PC-3 (cell line): Measurements from ENCODE around the gene ZFP64. TPM values are rescaled to one million over a fixed set of nuclear protein-coding genes. Genes with fewer than 3 reads are reported as not detected.

ENCODE experiments used
- ATAC-seq: fragments of 200-7000 bp; cut with Tn5 transposase; 2 replicates; pipeline ENCODE4 v1.9.1; 2020; ENCODE audit warnings: mild to moderate bottlenecking, moderate library complexity
- BruUV-seq: library from RNA; stranded (reverse); fragments of 400-500 nt; replicated peaks from 2 replicates; lab custom pipeline; 2021; lab: Mats Ljungman, UMichigan
- CTCF ChIA-PET: fragments of 300-600 bp; sonication (Branson Sonifier 250); formaldehyde crosslinking; loops from one replicate; lab custom pipeline; 2022; ENCODE audit warnings: antibody characterized with exemption; lab: Charles Lee
- POLR2A ChIA-PET: fragments of 300-600 bp; sonication (Branson Sonifier 250); formaldehyde crosslinking; loops from one replicate; lab custom pipeline; 2022; ENCODE audit warnings: antibody characterized with exemption; ENCODE audit not compliant: unreplicated experiment; lab: Charles Lee
- DNase-seq: peaks from one replicate; pipeline ENCODE4 v3.0.0-alpha.2; 2015
- H2AFZ ChIP-seq: fragments of 300-600 bp; sonication (generic); 2 replicates; pipeline ENCODE4 v1.6.0; 2016; ENCODE audit warnings: antibody characterized with exemption, low read length
- H3F3A ChIP-seq: fragments of 300-600 bp; sonication (generic); one replicate; pipeline ENCODE4 v1.6.0; 2017; ENCODE audit warnings: antibody characterized with exemption, low read length, control low read depth, mild to moderate bottlenecking; ENCODE audit not compliant: unreplicated experiment
- H3K27ac ChIP-seq: fragments of 300-600 bp; sonication (generic); 2 replicates; pipeline ENCODE4 v1.5.1; 2016; ENCODE audit warnings: mild to moderate bottlenecking, low read length
- H3K27me3 ChIP-seq: fragments of 300-600 bp; sonication (generic); 2 replicates; pipeline ENCODE4 v1.6.1; 2016; ENCODE audit warnings: low read length, mixed read lengths
- H3K36me3 ChIP-seq: fragments of 300-600 bp; sonication (generic); 2 replicates; pipeline ENCODE4 v1.6.1; 2016; ENCODE audit warnings: low read depth, mixed run types, low read length, mixed read lengths
- H3K4me1 ChIP-seq: fragments of 300-600 bp; sonication (generic); 2 replicates; pipeline ENCODE4 v1.5.1; 2016; ENCODE audit warnings: low read length; ENCODE audit not compliant: insufficient read depth
- H3K4me2 ChIP-seq: fragments of 300-600 bp; sonication (generic); 2 replicates; pipeline ENCODE4 v1.6.0; 2016; ENCODE audit warnings: low read length
- H3K4me3 ChIP-seq: fragments of 300-600 bp; sonication (generic); 2 replicates; pipeline ENCODE4 v1.5.1; 2016; ENCODE audit warnings: mild to moderate bottlenecking, low read length, mixed read lengths
- H3K79me2 ChIP-seq: fragments of 300-600 bp; sonication (generic); 2 replicates; pipeline ENCODE4 v1.6.1; 2017; ENCODE audit warnings: low read length, mixed read lengths
- H3K9ac ChIP-seq: fragments of 300-600 bp; sonication (generic); 2 replicates; pipeline ENCODE4 v1.6.0; 2016; ENCODE audit warnings: mild to moderate bottlenecking, low read length
- H3K9me2 ChIP-seq: fragments of 300-600 bp; sonication (generic); replicated peaks from 2 replicates; pipeline ENCODE4 v1.6.1; 2016; ENCODE audit warnings: mixed run types, low read length, mixed read lengths
- H3K9me3 ChIP-seq: fragments of 300-600 bp; sonication (generic); 2 replicates; pipeline ENCODE4 v1.6.1; 2016; ENCODE audit warnings: low read length, mixed read lengths
- H4K20me1 ChIP-seq: fragments of 300-600 bp; sonication (generic); 2 replicates; pipeline ENCODE4 v1.6.1; 2016; ENCODE audit warnings: low read length, mixed read lengths
- EZH2 ChIP-seq: fragments of 300-600 bp; sonication (generic); IDR thresholded peaks from one replicate; pipeline ENCODE4 v1.6.1; 2017; ENCODE audit warnings: antibody characterized with exemption, mild to moderate bottlenecking, low read length; ENCODE audit not compliant: unreplicated experiment
- EZH2phosphoT487 ChIP-seq: fragments of 300-600 bp; sonication (generic); IDR thresholded peaks from 2 replicates; pipeline ENCODE4 v1.6.1; 2018; ENCODE audit warnings: mild to moderate bottlenecking, antibody characterized with exemption, low read length, borderline replicate concordance
- intact Hi-C: fragments of 100-400 bp; cut with micrococcal nuclease; formaldehyde crosslinking; loops from 2 replicates; pipeline ENCODE4 v1.9.0; 2023
- total RNA-seq: library from RNA; depleted of rRNA; stranded (reverse); fragments of >200 nt; gene quantifications from 2 replicates; pipeline ENCODE4 v1.2.3, GENCODE V29; 2014
- TF ChIP-seq, protein P1 (sequence below): fragments of 300-600 bp; sonication (generic); conservative IDR thresholded peaks from 2 replicates; pipeline ENCODE4 v1.5.1; 2017; ENCODE audit warnings: antibody characterized with exemption, low read depth, mild to moderate bottlenecking, low read length

The ZFP64 gene
- total RNA-seq, 1 experiment from 2014 or later = 16.6 TPM

DNA sequence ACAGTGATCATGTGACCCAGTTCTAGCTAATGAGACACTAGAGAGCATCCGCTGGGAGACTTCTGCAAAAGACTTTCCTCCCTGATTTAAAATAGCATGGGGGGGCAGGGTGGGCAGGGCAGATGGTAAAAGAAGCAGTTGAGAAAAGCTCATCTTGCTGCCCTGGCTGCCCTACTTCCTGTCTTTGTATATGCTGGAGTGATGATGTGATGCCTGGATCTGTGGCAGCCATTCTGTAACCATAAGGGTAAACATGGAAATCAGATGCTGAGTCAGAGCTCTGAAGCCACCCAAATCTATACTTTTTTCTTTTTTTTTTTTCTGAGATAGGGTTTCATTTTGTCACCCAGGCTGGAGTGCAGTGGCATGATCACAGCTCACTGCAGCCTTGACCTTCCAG, 25.4 kb downstream of the ZFP64 start:
- no peaks in the 10 kb centered on the region for H3F3A ChIP-seq
- no peaks in the 10 kb centered on the region for H3K4me1 ChIP-seq
- no peak for ATAC-seq
- H3K9me2 ChIP-seq = no peaks in the 10 kb centered on the region
- TF ChIP-seq, protein P1, sequence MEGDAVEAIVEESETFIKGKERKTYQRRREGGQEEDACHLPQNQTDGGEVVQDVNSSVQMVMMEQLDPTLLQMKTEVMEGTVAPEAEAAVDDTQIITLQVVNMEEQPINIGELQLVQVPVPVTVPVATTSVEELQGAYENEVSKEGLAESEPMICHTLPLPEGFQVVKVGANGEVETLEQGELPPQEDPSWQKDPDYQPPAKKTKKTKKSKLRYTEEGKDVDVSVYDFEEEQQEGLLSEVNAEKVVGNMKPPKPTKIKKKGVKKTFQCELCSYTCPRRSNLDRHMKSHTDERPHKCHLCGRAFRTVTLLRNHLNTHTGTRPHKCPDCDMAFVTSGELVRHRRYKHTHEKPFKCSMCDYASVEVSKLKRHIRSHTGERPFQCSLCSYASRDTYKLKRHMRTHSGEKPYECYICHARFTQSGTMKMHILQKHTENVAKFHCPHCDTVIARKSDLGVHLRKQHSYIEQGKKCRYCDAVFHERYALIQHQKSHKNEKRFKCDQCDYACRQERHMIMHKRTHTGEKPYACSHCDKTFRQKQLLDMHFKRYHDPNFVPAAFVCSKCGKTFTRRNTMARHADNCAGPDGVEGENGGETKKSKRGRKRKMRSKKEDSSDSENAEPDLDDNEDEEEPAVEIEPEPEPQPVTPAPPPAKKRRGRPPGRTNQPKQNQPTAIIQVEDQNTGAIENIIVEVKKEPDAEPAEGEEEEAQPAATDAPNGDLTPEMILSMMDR = no peak
- no peak for TF ChIP-seq EZH2phosphoT487
- no peak for TF ChIP-seq EZH2
- DNase-seq = no peak
- no peaks in the 10 kb centered on the region for H3K9me3 ChIP-seq
- no peaks in the 10 kb centered on the region for H3K27me3 ChIP-seq
- no peak overlapping the region for H3K9ac ChIP-seq
- BruUV-seq = no TSS peak
- intact Hi-C loops = no loop called here
- H3K4me3 ChIP-seq = no peak overlapping the region
- POLR2A ChIA-PET = no interaction called here
- peaks cover 20% of the 10 kb centered on the region for H3K36me3 ChIP-seq
- no peak overlapping the region for H3K27ac ChIP-seq
- H3K4me2 ChIP-seq = no peak overlapping the region
- CTCF ChIA-PET = no interaction called here
- H2AFZ ChIP-seq = no peak overlapping the region
- no peaks in the 10 kb centered on the region for H3K79me2 ChIP-seq
- no peaks in the 10 kb centered on the region for H4K20me1 ChIP-seq

DNA sequence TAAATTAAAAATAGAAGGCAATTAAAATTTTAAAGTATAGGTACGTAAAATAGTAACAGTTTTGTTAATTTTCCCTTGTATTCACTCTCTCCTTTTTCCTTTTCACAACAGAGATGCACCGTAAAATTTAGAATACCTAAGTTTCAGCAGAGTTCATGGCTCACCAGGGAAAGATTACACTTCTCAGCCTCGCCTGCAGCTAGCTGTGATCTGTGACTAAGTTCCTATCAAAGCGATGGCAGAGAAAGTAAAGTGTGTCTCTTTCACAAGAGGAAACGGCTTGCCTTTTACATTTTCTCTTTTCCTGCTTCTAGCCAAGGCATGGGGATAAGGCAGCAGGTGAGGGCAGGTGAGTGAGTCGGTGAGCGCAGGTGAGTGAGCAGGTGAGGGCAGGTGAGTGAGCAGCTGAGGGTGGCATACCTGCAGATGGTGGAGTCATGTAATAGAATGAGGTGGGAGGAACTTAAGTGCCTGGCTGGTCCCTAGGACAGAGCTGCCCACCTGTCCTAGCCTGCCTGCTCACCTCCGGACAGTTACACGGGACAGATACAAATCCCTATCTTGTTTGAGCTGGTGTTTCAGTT, 30.9 kb downstream of the ZFP64 start:
- no peak overlapping the region for H2AFZ ChIP-seq
- no peaks in the 10 kb centered on the region for H3K4me1 ChIP-seq
- no peaks in the 10 kb centered on the region for H3K9me2 ChIP-seq
- no peak overlapping the region for H3K4me3 ChIP-seq
- intact Hi-C loops = no loop called here
- no peaks in the 10 kb centered on the region for H3K27me3 ChIP-seq
- DNase-seq (no peak), ATAC-seq (no peak)
- H3K27ac ChIP-seq = no peak overlapping the region
- H3K36me3 ChIP-seq = peaks cover 44% of the 10 kb centered on the region
- H3K9ac ChIP-seq = no peak overlapping the region
- BruUV-seq = no TSS peak
- H3K79me2 ChIP-seq = no peaks in the 10 kb centered on the region
- no peaks in the 10 kb centered on the region for H3K9me3 ChIP-seq
- no peaks in the 10 kb centered on the region for H4K20me1 ChIP-seq
- H3F3A ChIP-seq = no peaks in the 10 kb centered on the region
- TF ChIP-seq EZH2phosphoT487 (no peak), EZH2 (no peak)
- TF ChIP-seq, protein P1 = no peak
- no peak overlapping the region for H3K4me2 ChIP-seq
- ChIA-PET POLR2A (no interaction called here), CTCF (no interaction called here)

DNA sequence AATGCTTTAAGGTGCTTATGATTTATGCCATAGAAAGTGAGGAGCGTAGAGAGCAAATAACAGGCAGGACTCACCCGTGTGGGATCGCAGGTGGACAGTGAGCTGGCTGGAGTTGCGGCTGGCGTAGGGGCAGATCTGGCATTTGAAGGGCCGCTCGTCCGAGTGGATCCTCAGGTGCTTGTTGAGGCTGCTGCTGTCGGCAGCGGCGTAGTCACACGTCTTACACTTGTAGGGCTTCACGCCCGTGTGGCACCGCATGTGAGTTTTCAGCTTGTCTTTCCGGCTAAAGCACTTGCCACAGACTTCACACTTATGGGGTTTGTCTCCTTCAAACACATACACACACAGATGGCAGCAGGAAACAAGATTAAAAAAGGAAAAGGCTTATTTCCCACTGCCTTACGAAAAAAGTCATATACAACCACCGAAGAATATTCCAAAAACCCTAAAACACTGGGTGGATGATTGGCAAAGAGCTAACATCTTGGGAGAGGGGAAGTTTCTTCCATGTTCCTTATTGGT, 31.5 kb downstream of the ZFP64 start:
- Histone ChIP-seq H4K20me1 (no peaks in the 10 kb centered on the region), H3F3A (no peaks in the 10 kb centered on the region), H2AFZ (no peak overlapping the region), H3K4me3 (no peak overlapping the region), H3K9ac (no peak overlapping the region), H3K9me2 (no peaks in the 10 kb centered on the region), H3K27me3 (no peaks in the 10 kb centered on the region), H3K27ac (no peak overlapping the region), H3K36me3 (peaks cover 44% of the 10 kb centered on the region), H3K4me2 (no peak overlapping the region), H3K9me3 (no peaks in the 10 kb centered on the region), H3K4me1 (no peaks in the 10 kb centered on the region), H3K79me2 (no peaks in the 10 kb centered on the region)
- ATAC-seq (no peak), DNase-seq (no peak)
- BruUV-seq = no TSS peak
- no peak for TF ChIP-seq EZH2
- CTCF ChIA-PET = no interaction called here
- intact Hi-C loops = no loop called here
- POLR2A ChIA-PET = no interaction called here
